GM23338 (cell line): ENCODE results near the gene MAGI1. TPM values are rescaled to one million over a fixed set of nuclear protein-coding genes. Genes with fewer than 3 reads are reported as not detected.

Experiments
- ATAC-seq: fragments of 200-7000 bp; cut with Tn5 transposase; 3 replicates; pipeline ENCODE4 v1.9.1; 2020
- DNase-seq: peaks from one replicate; pipeline ENCODE4 v3.0.0-alpha.2; 2015; ENCODE audit warnings: low spot score
- H2AFZ ChIP-seq: fragments of 200-600 bp; sonication (generic); 2 replicates; pipeline ENCODE4 v1.8.0; 2016; ENCODE audit warnings: antibody characterized with exemption, mild to moderate bottlenecking, moderate library complexity
- H3F3A ChIP-seq: fragments of 200-600 bp; sonication (generic); replicated peaks from 2 replicates; pipeline ENCODE4 v1.8.0; 2017; ENCODE audit warnings: antibody characterized with exemption, mixed run types, low read depth
- H3K27ac ChIP-seq: fragments of 200-600 bp; sonication (generic); 2 replicates; pipeline ENCODE4 v1.6.1; 2016; ENCODE audit warnings: low read depth
- H3K27me3 ChIP-seq: fragments of 200-600 bp; sonication (generic); 2 replicates; pipeline ENCODE4 v1.8.0; 2016; ENCODE audit warnings: mild to moderate bottlenecking, mixed run types, moderate library complexity; ENCODE audit not compliant: insufficient read depth
- H3K36me3 ChIP-seq: fragments of 200-600 bp; sonication (generic); 2 replicates; pipeline ENCODE4 v1.8.0; 2016; ENCODE audit warnings: mild to moderate bottlenecking; ENCODE audit not compliant: insufficient read depth
- H3K4me1 ChIP-seq: fragments of 200-600 bp; sonication (generic); 2 replicates; pipeline ENCODE4 v1.8.0; 2016; ENCODE audit warnings: mild to moderate bottlenecking, moderate library complexity; ENCODE audit not compliant: insufficient read depth
- H3K4me2 ChIP-seq: fragments of 200-600 bp; sonication (generic); 2 replicates; pipeline ENCODE4 v1.7.1; 2017; ENCODE audit warnings: mixed run types
- H3K4me3 ChIP-seq: fragments of 200-600 bp; sonication (generic); 2 replicates; pipeline ENCODE4 v1.6.1; 2016; ENCODE audit warnings: mixed run types
- H3K79me2 ChIP-seq: fragments of 200-600 bp; sonication (generic); replicated peaks from 2 replicates; pipeline ENCODE4 v1.8.0; 2017; ENCODE audit warnings: mild to moderate bottlenecking; ENCODE audit not compliant: insufficient read depth
- H3K9me2 ChIP-seq: fragments of 200-600 bp; sonication (generic); 2 replicates; pipeline ENCODE4 v1.8.0; 2017; ENCODE audit not compliant: insufficient read depth
- H4K20me1 ChIP-seq: fragments of 200-600 bp; sonication (generic); replicated peaks from 2 replicates; pipeline ENCODE4 v1.8.0; 2017; ENCODE audit warnings: mild to moderate bottlenecking; ENCODE audit not compliant: insufficient read depth
- H3K27ac Mint-ChIP-seq: 2 replicates; pipeline ENCODE4 v1.8.0; 2020; ENCODE audit warnings: inconsistent platforms, mild to moderate bottlenecking, moderate library complexity, mixed read lengths
- H3K27me3 Mint-ChIP-seq: 3 replicates; pipeline ENCODE4 v1.8.0; 2022; ENCODE audit warnings: low read depth, mild to moderate bottlenecking, moderate library complexity, mixed read lengths, inconsistent platforms; ENCODE audit not compliant: insufficient read depth, poor library complexity
- H3K36me3 Mint-ChIP-seq: 3 replicates; pipeline ENCODE4 v1.8.0; 2021; ENCODE audit warnings: low read depth, mild to moderate bottlenecking, inconsistent platforms, moderate library complexity, mixed read lengths
- H3K4me1 Mint-ChIP-seq: 3 replicates; pipeline ENCODE4 v1.8.0; 2020; ENCODE audit warnings: mild to moderate bottlenecking, inconsistent platforms, mixed read lengths
- H3K4me3 Mint-ChIP-seq: 3 replicates; pipeline ENCODE4 v1.8.0; 2021; ENCODE audit warnings: moderate library complexity, mild to moderate bottlenecking, inconsistent platforms, mixed read lengths
- H3K9me3 Mint-ChIP-seq: 3 replicates; pipeline ENCODE4 v1.8.0; 2020; ENCODE audit warnings: moderate library complexity, mild to moderate bottlenecking, inconsistent platforms, mixed read lengths
- CTCF ChIP-seq, 2 experiments: fragments of 200-600 bp in 1 of 2; sonication (generic) in 1 of 2; conservative IDR thresholded peaks; 2 replicates each; pipeline versions ENCODE4 v1.5.1 to v1.6.1; 2016 to 2017; ENCODE audit warnings: antibody characterized with exemption in 2 of 2, low read depth in 2 of 2, mild to moderate bottlenecking in 2 of 2, moderate library complexity in 1 of 2
- EZH2 ChIP-seq: fragments of 200-600 bp; sonication (generic); IDR thresholded peaks from one replicate; pipeline ENCODE4 v1.8.0; 2017; ENCODE audit warnings: antibody characterized with exemption, mild to moderate bottlenecking, low read depth; ENCODE audit not compliant: unreplicated experiment
- EZH2phosphoT487 ChIP-seq: fragments of 200-600 bp; sonication (generic); IDR thresholded peaks from one replicate; pipeline ENCODE4 v1.8.1; 2018; ENCODE audit warnings: antibody characterized with exemption; ENCODE audit not compliant: unreplicated experiment
- NANOG ChIP-seq: IDR thresholded peaks from 2 replicates; pipeline ENCODE4 v1.6.1; 2016; ENCODE audit warnings: antibody characterized with exemption, borderline replicate concordance
- ZNF114 ChIP-seq: fragments of 250-450 bp; sonication (Bioruptor Pico); IDR thresholded peaks from 2 replicates; pipeline ENCODE4 v1.5.0; 2020; ENCODE audit warnings: mild to moderate bottlenecking, moderate library complexity
- ZNF331 ChIP-seq: fragments of 250-450 bp; sonication (Bioruptor Pico); IDR thresholded peaks from 2 replicates; pipeline ENCODE4 v1.5.0; 2020; ENCODE audit warnings: low read depth, mild to moderate bottlenecking, moderate library complexity
- polyA plus RNA-seq: library from polyadenylated mRNA; unstranded; fragments of >200 nt; fragmentation: Nextera tagmentation; extraction: Ambion mirVana; gene quantifications from 2 replicates; pipeline ENCODE4 v1.2.1, GENCODE V29; 2016
- total RNA-seq: library from RNA; depleted of rRNA; stranded (reverse); fragments of >200 nt; shearing (Covaris generic); gene quantifications from 2 replicates; pipeline ENCODE4 v1.2.3, GENCODE V29; 2014
- TF ChIP-seq, protein P1 (sequence below): IDR thresholded peaks from one replicate; pipeline ENCODE4 v1.6.1; 2018; ENCODE audit warnings: antibody characterized with exemption; ENCODE audit not compliant: unreplicated experiment
- TF ChIP-seq, protein P2 (sequence below): fragments of 250-450 bp; sonication (Bioruptor Pico); IDR thresholded peaks from 2 replicates; pipeline ENCODE4 v1.5.0; 2020; ENCODE audit warnings: mild to moderate bottlenecking, moderate library complexity

The MAGI1 gene
- total and polyA plus RNA-seq, 2 experiments from 2014 or later = 27.4 to 71.2 TPM

- H3K4me3 Mint-ChIP-seq = no peak overlapping the region
Observed at GRCh38 chr3:66015841-66016240, 22.9 kb downstream of the MAGI1 start.

DNA sequence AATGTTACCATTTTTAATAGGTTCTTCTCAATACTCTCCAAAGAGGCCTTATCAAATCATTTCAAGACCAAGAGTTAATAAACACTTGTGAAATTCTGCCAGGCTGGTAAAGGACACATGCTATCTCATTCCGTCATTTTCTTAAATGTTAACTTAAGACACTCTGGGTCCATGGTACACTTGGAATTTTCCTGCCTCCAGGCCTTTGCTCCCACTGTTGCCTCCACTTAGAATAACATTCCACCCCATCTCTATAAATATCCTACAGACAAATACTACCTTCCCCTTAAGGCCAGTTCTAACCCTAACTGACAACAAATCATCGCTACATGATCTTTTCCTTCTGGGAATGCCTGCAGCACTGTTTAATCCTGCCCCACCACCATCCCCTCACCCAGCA, 24.1 kb downstream of the MAGI1 start:
- Histone ChIP-seq H3K4me3 (no peak overlapping the region), H3K9me2 (no peaks in the 10 kb centered on the region), H3K4me1 (peaks cover 42% of the 10 kb centered on the region), H3K36me3 (no peaks in the 10 kb centered on the region), H3F3A (no peaks in the 10 kb centered on the region), H3K27me3 (no peaks in the 10 kb centered on the region), H2AFZ (no peak overlapping the region), H3K79me2 (peaks cover 96% of the 10 kb centered on the region), H3K27ac (no peak overlapping the region), H3K4me2 (no peak overlapping the region), H4K20me1 (peaks cover 3% of the 10 kb centered on the region; the same call in 1 of the 2 replicates)
- H3K4me3 Mint-ChIP-seq = no peak overlapping the region
- H3K9me3 Mint-ChIP-seq = no peaks in the 10 kb centered on the region
- H3K27me3 Mint-ChIP-seq = peaks cover 6% of the 10 kb centered on the region
- H3K27ac Mint-ChIP-seq = no peak overlapping the region; the same call in 1 of the 2 replicates
- H3K4me1 Mint-ChIP-seq = peaks cover 47% of the 10 kb centered on the region
- TF ChIP-seq CTCF (conservative IDR thresholded peaks at IDR 0.05; ENCODE audit: low read depth in 2 of 2) (no peak), ZNF114 (no peak), EZH2phosphoT487 (no peak), ZNF331 (no peak), EZH2 (no peak)
- TF ChIP-seq, protein P1, sequence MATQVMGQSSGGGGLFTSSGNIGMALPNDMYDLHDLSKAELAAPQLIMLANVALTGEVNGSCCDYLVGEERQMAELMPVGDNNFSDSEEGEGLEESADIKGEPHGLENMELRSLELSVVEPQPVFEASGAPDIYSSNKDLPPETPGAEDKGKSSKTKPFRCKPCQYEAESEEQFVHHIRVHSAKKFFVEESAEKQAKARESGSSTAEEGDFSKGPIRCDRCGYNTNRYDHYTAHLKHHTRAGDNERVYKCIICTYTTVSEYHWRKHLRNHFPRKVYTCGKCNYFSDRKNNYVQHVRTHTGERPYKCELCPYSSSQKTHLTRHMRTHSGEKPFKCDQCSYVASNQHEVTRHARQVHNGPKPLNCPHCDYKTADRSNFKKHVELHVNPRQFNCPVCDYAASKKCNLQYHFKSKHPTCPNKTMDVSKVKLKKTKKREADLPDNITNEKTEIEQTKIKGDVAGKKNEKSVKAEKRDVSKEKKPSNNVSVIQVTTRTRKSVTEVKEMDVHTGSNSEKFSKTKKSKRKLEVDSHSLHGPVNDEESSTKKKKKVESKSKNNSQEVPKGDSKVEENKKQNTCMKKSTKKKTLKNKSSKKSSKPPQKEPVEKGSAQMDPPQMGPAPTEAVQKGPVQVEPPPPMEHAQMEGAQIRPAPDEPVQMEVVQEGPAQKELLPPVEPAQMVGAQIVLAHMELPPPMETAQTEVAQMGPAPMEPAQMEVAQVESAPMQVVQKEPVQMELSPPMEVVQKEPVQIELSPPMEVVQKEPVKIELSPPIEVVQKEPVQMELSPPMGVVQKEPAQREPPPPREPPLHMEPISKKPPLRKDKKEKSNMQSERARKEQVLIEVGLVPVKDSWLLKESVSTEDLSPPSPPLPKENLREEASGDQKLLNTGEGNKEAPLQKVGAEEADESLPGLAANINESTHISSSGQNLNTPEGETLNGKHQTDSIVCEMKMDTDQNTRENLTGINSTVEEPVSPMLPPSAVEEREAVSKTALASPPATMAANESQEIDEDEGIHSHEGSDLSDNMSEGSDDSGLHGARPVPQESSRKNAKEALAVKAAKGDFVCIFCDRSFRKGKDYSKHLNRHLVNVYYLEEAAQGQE = no peak
- TF ChIP-seq, protein P2, sequence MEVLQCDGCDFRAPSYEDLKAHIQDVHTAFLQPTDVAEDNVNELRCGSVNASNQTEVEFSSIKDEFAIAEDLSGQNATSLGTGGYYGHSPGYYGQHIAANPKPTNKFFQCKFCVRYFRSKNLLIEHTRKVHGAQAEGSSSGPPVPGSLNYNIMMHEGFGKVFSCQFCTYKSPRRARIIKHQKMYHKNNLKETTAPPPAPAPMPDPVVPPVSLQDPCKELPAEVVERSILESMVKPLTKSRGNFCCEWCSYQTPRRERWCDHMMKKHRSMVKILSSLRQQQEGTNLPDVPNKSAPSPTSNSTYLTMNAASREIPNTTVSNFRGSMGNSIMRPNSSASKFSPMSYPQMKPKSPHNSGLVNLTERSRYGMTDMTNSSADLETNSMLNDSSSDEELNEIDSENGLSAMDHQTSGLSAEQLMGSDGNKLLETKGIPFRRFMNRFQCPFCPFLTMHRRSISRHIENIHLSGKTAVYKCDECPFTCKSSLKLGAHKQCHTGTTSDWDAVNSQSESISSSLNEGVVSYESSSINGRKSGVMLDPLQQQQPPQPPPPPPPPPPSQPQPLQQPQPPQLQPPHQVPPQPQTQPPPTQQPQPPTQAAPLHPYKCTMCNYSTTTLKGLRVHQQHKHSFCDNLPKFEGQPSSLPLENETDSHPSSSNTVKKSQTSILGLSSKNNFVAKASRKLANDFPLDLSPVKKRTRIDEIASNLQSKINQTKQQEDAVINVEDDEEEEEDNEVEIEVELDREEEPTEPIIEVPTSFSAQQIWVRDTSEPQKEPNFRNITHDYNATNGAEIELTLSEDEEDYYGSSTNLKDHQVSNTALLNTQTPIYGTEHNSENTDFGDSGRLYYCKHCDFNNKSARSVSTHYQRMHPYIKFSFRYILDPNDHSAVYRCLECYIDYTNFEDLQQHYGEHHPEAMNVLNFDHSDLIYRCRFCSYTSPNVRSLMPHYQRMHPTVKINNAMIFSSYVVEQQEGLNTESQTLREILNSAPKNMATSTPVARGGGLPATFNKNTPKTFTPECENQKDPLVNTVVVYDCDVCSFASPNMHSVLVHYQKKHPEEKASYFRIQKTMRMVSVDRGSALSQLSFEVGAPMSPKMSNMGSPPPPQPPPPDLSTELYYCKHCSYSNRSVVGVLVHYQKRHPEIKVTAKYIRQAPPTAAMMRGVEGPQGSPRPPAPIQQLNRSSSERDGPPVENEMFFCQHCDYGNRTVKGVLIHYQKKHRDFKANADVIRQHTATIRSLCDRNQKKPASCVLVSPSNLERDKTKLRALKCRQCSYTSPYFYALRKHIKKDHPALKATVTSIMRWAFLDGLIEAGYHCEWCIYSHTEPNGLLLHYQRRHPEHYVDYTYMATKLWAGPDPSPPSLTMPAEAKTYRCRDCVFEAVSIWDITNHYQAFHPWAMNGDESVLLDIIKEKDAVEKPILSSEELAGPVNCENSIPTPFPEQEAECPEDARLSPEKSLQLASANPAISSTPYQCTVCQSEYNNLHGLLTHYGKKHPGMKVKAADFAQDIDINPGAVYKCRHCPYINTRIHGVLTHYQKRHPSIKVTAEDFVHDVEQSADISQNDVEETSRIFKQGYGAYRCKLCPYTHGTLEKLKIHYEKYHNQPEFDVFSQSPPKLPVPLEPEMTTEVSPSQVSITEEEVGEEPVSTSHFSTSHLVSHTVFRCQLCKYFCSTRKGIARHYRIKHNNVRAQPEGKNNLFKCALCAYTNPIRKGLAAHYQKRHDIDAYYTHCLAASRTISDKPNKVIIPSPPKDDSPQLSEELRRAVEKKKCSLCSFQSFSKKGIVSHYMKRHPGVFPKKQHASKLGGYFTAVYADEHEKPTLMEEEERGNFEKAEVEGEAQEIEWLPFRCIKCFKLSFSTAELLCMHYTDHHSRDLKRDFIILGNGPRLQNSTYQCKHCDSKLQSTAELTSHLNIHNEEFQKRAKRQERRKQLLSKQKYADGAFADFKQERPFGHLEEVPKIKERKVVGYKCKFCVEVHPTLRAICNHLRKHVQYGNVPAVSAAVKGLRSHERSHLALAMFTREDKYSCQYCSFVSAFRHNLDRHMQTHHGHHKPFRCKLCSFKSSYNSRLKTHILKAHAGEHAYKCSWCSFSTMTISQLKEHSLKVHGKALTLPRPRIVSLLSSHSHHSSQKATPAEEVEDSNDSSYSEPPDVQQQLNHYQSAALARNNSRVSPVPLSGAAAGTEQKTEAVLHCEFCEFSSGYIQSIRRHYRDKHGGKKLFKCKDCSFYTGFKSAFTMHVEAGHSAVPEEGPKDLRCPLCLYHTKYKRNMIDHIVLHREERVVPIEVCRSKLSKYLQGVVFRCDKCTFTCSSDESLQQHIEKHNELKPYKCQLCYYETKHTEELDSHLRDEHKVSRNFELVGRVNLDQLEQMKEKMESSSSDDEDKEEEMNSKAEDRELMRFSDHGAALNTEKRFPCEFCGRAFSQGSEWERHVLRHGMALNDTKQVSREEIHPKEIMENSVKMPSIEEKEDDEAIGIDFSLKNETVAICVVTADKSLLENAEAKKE = no peak
- DNase-seq (no peak), ATAC-seq (no peak)
- H3K36me3 Mint-ChIP-seq = no peaks in the 10 kb centered on the region

More at GRCh38 chr3:66015841-66016240, 22.9 kb downstream of the MAGI1 start:
- Histone ChIP-seq H3K4me2 (no peak overlapping the region), H3K79me2 (peaks cover 97% of the 10 kb centered on the region), H3K4me1 (peaks cover 31% of the 10 kb centered on the region), H3F3A (no peaks in the 10 kb centered on the region), H3K27ac (no peak overlapping the region), H3K27me3 (no peaks in the 10 kb centered on the region), H3K36me3 (no peaks in the 10 kb centered on the region), H3K4me3 (no peak overlapping the region), H3K9me2 (no peaks in the 10 kb centered on the region), H2AFZ (no peak overlapping the region), H4K20me1 (peaks cover 3% of the 10 kb centered on the region; the same call in 1 of the 2 replicates)
- H3K36me3 Mint-ChIP-seq = no peaks in the 10 kb centered on the region
- no peaks in the 10 kb centered on the region for H3K9me3 Mint-ChIP-seq
- peaks cover 7% of the 10 kb centered on the region for H3K27me3 Mint-ChIP-seq
- no peak for ATAC-seq
- TF ChIP-seq EZH2 = no peak
- no peak for TF ChIP-seq EZH2phosphoT487
- no peak for TF ChIP-seq ZNF114
- no peak for TF ChIP-seq NANOG
- no peak overlapping the region for H3K27ac Mint-ChIP-seq
- peaks cover 43% of the 10 kb centered on the region for H3K4me1 Mint-ChIP-seq
- no peak for DNase-seq
